ENCODE measurements around the gene F10. TPM values are rescaled to one million over a fixed set of nuclear protein-coding genes. Genes with fewer than 3 reads are reported as not detected.

Gene F10
- total and polyA plus RNA-seq, 2 of the 13 experiments (the other 11 are each of a cell fraction or from before 2014, with no cell fraction given): 58.4 to 237 TPM

- TF ChIP-seq USF2 (IDR thresholded peaks at IDR 0.05; ENCODE audit: low read depth, low read length) (no peak), USF2 (CRISPR knock-in tag; IDR thresholded peaks at IDR 0.05; ENCODE audit: borderline replicate concordance) (no peak; the same call in 1 of the 2 replicates), SMYD3 (CRISPR knock-in tag; IDR thresholded peaks at IDR 0.05) (no peak), MAFK (conservative IDR thresholded peaks at IDR 0.05 in 1 of 2, IDR thresholded peaks at IDR 0.05 in 1 of 2; ENCODE audit: low read length in 2 of 2) (no peak), ZNF776 (CRISPR knock-in tag; IDR thresholded peaks at IDR 0.05) (no peak), ZNF124 (CRISPR knock-in tag; IDR thresholded peaks at IDR 0.05) (no peak), SRF (IDR thresholded peaks at IDR 0.05; ENCODE audit: low read depth, low read length) (no peak), HMGA1 (CRISPR knock-in tag; conservative IDR thresholded peaks at IDR 0.05) (no peak), ZFY (CRISPR knock-in tag; IDR thresholded peaks at IDR 0.05) (peak; percentile 70; the same call in 1 of the 2 replicates), ARHGAP35 (CRISPR knock-in tag; IDR thresholded peaks at IDR 0.05; ENCODE audit: borderline replicate concordance) (no peak), RBM22 (optimal IDR thresholded peaks at IDR 0.05; ENCODE audit: low read length) (no peak), THAP7 (CRISPR knock-in tag; IDR thresholded peaks at IDR 0.05) (peak; percentile 90), ZNF615 (CRISPR knock-in tag; IDR thresholded peaks at IDR 0.05; ENCODE audit: borderline replicate concordance) (no peak), NR2F1 (CRISPR knock-in tag; IDR thresholded peaks at IDR 0.05) (peak; percentile 92 to 94), U2AF1 (optimal IDR thresholded peaks at IDR 0.05; ENCODE audit: low read depth, low read length) (no peak), GZF1 (CRISPR knock-in tag; IDR thresholded peaks at IDR 0.05) (peak; percentile 57; the same call in 1 of the 2 replicates), PBX3 (CRISPR knock-in tag; IDR thresholded peaks at IDR 0.05; ENCODE audit: borderline replicate concordance) (no peak), PHF8 (CRISPR knock-in tag; IDR thresholded peaks at IDR 0.05) (peak; percentile 61), PRMT3 (CRISPR knock-in tag; IDR thresholded peaks at IDR 0.05; ENCODE audit: borderline replicate concordance, low read depth) (no peak), ZBTB3 (CRISPR knock-in tag; IDR thresholded peaks at IDR 0.05; ENCODE audit: borderline replicate concordance, low read depth) (no peak), ZNF10 (CRISPR knock-in tag; IDR thresholded peaks at IDR 0.05; ENCODE audit: borderline replicate concordance, low read depth) (no peak), ZNF20 (CRISPR knock-in tag; IDR thresholded peaks at IDR 0.05) (no peak), ZNF446 (CRISPR knock-in tag; IDR thresholded peaks at IDR 0.05) (no peak), KLF11 (CRISPR knock-in tag; IDR thresholded peaks at IDR 0.05) (no peak)
Measured at GRCh38 chr13:113157929-113158747, 35.5 kb downstream of the F10 start, which contains the start of gene PROZ (continued).
